Endodermal cell (in vitro differentiated cells): Measurements from ENCODE around the gene FZD1. TPM values are rescaled to one million over a fixed set of nuclear protein-coding genes. Genes with fewer than 3 reads are reported as not detected.

Experiments
- DNase-seq: peaks from one replicate; pipeline ENCODE4 v3.0.0-alpha.2; 2017
- H3K27ac ChIP-seq: 2 replicates; pipeline ENCODE4 v1.5.1; 2013; ENCODE audit warnings: mild to moderate bottlenecking, low read depth, low read length, moderate library complexity
- H3K27me3 ChIP-seq: 2 replicates; pipeline ENCODE4 v1.6.1; 2013; ENCODE audit warnings: mild to moderate bottlenecking, low read length, moderate library complexity; ENCODE audit not compliant: insufficient read depth, control insufficient read depth, poor library complexity, severe bottlenecking
- H3K36me3 ChIP-seq: 2 replicates; pipeline ENCODE4 v1.7.0; 2013; ENCODE audit warnings: mild to moderate bottlenecking, low read length, moderate library complexity; ENCODE audit not compliant: control insufficient read depth, insufficient read depth
- H3K4me1 ChIP-seq: one replicate; pipeline ENCODE4 v1.7.0; 2013; ENCODE audit warnings: low read length; ENCODE audit not compliant: control insufficient read depth, insufficient read depth
- H3K4me3 ChIP-seq: 2 replicates; pipeline ENCODE4 v1.5.1; 2013; ENCODE audit warnings: mild to moderate bottlenecking, low read length, moderate library complexity
- H3K9ac ChIP-seq: 2 replicates; pipeline ENCODE4 v1.6.1; 2013; ENCODE audit warnings: mild to moderate bottlenecking, low read length, moderate library complexity; ENCODE audit not compliant: poor library complexity, severe bottlenecking; ENCODE audit errors: extremely low read depth
- H3K9me3 ChIP-seq: 2 replicates; pipeline ENCODE4 v1.6.1; 2013; ENCODE audit warnings: mild to moderate bottlenecking, low read length, moderate library complexity; ENCODE audit not compliant: control insufficient read depth
- H3K27ac Mint-ChIP-seq: 2 replicates; pipeline ENCODE4 v1.8.0; 2020; ENCODE audit warnings: mixed read lengths
- H3K27me3 Mint-ChIP-seq: 2 replicates; pipeline ENCODE4 v1.8.0; 2021; ENCODE audit warnings: mild to moderate bottlenecking, mixed read lengths; ENCODE audit not compliant: insufficient read depth
- H3K36me3 Mint-ChIP-seq: 2 replicates; pipeline ENCODE4 v1.8.0; 2020; ENCODE audit warnings: low read depth, mixed read lengths
- H3K4me1 Mint-ChIP-seq: 2 replicates; pipeline ENCODE4 v1.8.0; 2020; ENCODE audit warnings: mixed read lengths
- H3K4me3 Mint-ChIP-seq: 2 replicates; pipeline ENCODE4 v1.8.0; 2020; ENCODE audit warnings: mild to moderate bottlenecking, moderate library complexity, mixed read lengths
- H3K9me3 Mint-ChIP-seq: 2 replicates; pipeline ENCODE4 v1.8.0; 2020; ENCODE audit warnings: mild to moderate bottlenecking, mixed read lengths
- WGBS, 2 experiments: methylation state at CpG; one replicate each; pipeline versions ENCODE4 v1.1.5 to v1.1.7; 2013; ENCODE audit warnings: missing lambda C conversion rate in 2 of 2, mixed read lengths in 1 of 2; ENCODE audit not compliant: insufficient coverage in 1 of 2, insufficient read length in 1 of 2; 5-methylcytosine and 5-hydroxymethylcytosine counted together
- total RNA-seq, 2 donors: library from RNA; stranded (reverse); fragmentation: NEBNext Ultra II Directional in 1 of 2; extraction: Animal tissue kit (Norgen Biotek cat#: 25700) in 1 of 2; gene quantifications; 2 replicates in 1 of 2; 3 replicates in 1 of 2; pipeline ENCODE4 v1.2.1, GENCODE V29; 2021
- TF ChIP-seq, protein P1 (sequence below): fragments of 200-600 bp; sonication (generic); conservative IDR thresholded peaks from 2 replicates; pipeline ENCODE4 v1.5.0; 2021; ENCODE audit warnings: antibody characterized with exemption, mild to moderate bottlenecking

Gene FZD1
- total RNA-seq, 2 donors from 2014 or later, result 2.5 to 4.7 TPM

DNA sequence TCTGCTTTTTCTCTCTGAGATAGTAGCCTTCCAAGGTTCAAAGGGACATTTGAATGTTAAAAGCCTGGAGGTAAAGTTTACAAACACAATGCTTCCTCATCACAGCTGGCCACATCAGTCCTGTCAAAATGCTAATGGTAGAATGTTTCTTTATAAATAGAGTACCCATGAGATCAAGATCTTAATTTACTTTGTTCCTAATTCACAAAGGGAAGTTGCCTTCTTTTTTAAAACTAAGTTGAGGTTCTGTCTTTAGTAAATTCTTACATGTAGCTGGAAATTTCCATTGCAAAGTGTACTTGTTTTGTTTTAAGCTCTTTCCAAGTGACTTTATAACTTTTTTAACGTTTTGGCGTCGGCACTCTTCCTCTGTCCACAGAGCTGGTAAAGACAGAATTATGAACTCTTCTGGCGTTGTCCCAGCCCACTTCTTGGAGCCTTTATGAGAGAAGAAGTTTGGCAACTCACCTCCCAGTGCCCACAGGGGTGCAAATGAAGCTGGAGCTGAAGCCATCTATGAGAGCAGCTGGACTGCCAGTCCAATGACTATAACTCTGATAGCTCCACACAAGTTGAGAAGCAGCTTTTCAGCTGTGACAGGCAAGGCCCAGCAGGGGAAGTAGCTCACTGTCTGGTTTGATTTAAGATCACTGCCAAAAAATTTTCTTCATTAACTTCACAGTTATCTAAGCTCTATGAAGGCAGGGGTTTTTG is 23.3 kb downstream of the FZD1 start:
- TF ChIP-seq, protein P1, sequence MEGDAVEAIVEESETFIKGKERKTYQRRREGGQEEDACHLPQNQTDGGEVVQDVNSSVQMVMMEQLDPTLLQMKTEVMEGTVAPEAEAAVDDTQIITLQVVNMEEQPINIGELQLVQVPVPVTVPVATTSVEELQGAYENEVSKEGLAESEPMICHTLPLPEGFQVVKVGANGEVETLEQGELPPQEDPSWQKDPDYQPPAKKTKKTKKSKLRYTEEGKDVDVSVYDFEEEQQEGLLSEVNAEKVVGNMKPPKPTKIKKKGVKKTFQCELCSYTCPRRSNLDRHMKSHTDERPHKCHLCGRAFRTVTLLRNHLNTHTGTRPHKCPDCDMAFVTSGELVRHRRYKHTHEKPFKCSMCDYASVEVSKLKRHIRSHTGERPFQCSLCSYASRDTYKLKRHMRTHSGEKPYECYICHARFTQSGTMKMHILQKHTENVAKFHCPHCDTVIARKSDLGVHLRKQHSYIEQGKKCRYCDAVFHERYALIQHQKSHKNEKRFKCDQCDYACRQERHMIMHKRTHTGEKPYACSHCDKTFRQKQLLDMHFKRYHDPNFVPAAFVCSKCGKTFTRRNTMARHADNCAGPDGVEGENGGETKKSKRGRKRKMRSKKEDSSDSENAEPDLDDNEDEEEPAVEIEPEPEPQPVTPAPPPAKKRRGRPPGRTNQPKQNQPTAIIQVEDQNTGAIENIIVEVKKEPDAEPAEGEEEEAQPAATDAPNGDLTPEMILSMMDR, result no peak
- Histone ChIP-seq H3K9me3 (no peaks in the 10 kb centered on the region), H3K27ac (no peak overlapping the region), H3K36me3 (no peaks in the 10 kb centered on the region), H3K27me3 (no peaks in the 10 kb centered on the region), H3K4me3 (no peak overlapping the region), H3K4me1 (peaks cover 10% of the 10 kb centered on the region), H3K9ac (no peak overlapping the region)
- no peak overlapping the region for H3K27ac Mint-ChIP-seq
- no peak overlapping the region for H3K4me3 Mint-ChIP-seq
- no peak for DNase-seq
- H3K4me1 Mint-ChIP-seq, result peaks cover 10% of the 10 kb centered on the region
- no peaks in the 10 kb centered on the region for H3K9me3 Mint-ChIP-seq
- peaks cover 42% of the 10 kb centered on the region for H3K27me3 Mint-ChIP-seq
- H3K36me3 Mint-ChIP-seq, result no peaks in the 10 kb centered on the region
- 67 to 73% methylated on average over 3 to 4 of the region's 4 CpGs for WGBS, 2 experiments

DNA sequence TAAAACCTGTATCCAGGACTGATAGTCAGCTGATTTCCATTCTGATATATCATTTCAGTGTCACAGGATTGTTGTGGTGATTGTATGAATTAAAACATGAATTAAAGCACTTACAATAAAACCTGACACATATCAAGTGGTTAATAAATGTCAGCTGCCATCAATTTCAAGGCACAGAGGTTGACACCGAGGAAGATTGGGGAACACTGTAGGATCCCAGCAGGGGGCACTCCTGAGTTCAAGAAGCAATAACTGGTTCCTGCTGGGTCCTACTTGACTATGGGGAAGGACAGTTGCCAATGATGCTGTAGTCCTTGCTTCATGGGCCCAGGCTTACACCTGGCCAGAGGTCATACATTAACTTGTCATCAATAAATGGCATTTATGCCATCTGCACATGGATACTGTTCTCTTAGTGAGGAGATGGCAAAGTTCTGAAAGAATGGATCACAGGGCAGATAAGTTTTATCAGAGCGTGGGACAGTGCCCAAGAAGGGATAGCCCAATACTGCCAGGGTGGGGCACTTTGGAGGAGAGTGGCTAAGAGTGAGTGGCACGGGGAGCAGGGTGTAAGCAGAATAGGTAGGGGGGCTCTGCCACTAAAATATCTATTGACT is 24.1 kb downstream of the FZD1 start:
- H3K4me1 ChIP-seq, result peaks cover 4% of the 10 kb centered on the region
- Mint-ChIP-seq H3K9me3 (no peaks in the 10 kb centered on the region), H3K4me3 (no peak overlapping the region), H3K36me3 (no peaks in the 10 kb centered on the region), H3K4me1 (peaks cover 10% of the 10 kb centered on the region), H3K27me3 (peaks cover 44% of the 10 kb centered on the region), H3K27ac (no peak overlapping the region)
- H3K27me3 ChIP-seq, result no peaks in the 10 kb centered on the region
- H3K36me3 ChIP-seq, result no peaks in the 10 kb centered on the region
- no peaks in the 10 kb centered on the region for H3K9me3 ChIP-seq
- TF ChIP-seq, protein P1, result peak; percentile 77
- H3K9ac ChIP-seq, result no peak overlapping the region
- H3K4me3 ChIP-seq, result no peak overlapping the region
- 78 to 81% methylated on average over 2 to 3 of the region's 3 CpGs for WGBS, 2 experiments
- H3K27ac ChIP-seq, result no peak overlapping the region
- DNase-seq, result peak; percentile 88

DNA sequence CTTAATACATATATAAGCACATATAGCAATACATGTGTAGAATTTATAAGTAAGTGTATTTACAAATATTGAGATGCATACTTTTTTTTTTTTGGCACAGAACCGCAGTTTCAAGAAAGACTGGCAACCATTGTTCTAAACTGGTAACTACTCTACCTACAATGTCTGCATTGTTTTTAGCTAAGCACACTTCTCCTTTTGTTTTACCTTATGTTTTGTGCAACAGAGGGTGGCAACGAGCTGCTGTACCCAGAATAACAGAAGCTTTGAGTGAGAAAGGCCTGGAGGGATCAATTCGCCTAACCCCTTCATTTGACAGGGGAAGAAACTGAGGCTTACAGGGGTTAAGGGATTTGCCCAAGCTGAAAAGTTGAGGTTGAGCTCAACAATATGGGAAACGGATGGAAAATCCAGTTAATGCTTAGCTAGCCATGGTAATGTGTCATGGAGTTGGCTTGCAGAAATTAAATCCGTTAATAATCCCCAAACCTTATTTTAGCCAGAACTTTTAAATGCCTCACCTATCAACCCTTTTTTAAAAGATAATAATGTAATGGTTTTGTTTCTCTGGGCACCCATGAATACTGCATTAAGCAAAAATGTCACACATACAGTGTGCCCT is 25.5 kb downstream of the FZD1 start:
- peaks cover 10% of the 10 kb centered on the region for H3K4me1 Mint-ChIP-seq
- no peak overlapping the region for H3K4me3 Mint-ChIP-seq
- TF ChIP-seq, protein P1, result no peak
- 74 to 82% methylated on average over 3 to 5 of the region's 5 CpGs for WGBS, 2 experiments
- peaks cover 48% of the 10 kb centered on the region for H3K27me3 Mint-ChIP-seq
- H3K36me3 Mint-ChIP-seq, result no peaks in the 10 kb centered on the region
- H3K9ac ChIP-seq, result no peak overlapping the region
- no peaks in the 10 kb centered on the region for H3K36me3 ChIP-seq
- peaks cover 4% of the 10 kb centered on the region for H3K4me1 ChIP-seq
- no peaks in the 10 kb centered on the region for H3K9me3 ChIP-seq
- no peak overlapping the region for H3K27ac ChIP-seq
- no peak overlapping the region for H3K4me3 ChIP-seq
- H3K27ac Mint-ChIP-seq, result no peak overlapping the region
- no peak for DNase-seq
- H3K9me3 Mint-ChIP-seq, result no peaks in the 10 kb centered on the region
- peaks cover 5% of the 10 kb centered on the region for H3K27me3 ChIP-seq
